HG02870 (cell line): ENCODE data around the gene CALU.

Source experiments
- ATAC-seq: cut with Tn5 transposase; IDR thresholded peaks from one replicate; pipeline ENCODE4 v1.9.1; 2021; ENCODE audit warnings: mild to moderate bottlenecking, moderate library complexity; ENCODE audit not compliant: unreplicated experiment

The CALU gene

GRCh38 chr7:128783143-128783861 lies 44.1 kb downstream of the CALU start:
- ATAC-seq, result no peak

- ATAC-seq, result no peak
Measured at GRCh38 chr7:128785738-128786137, 46.6 kb downstream of the CALU start.

DNA sequence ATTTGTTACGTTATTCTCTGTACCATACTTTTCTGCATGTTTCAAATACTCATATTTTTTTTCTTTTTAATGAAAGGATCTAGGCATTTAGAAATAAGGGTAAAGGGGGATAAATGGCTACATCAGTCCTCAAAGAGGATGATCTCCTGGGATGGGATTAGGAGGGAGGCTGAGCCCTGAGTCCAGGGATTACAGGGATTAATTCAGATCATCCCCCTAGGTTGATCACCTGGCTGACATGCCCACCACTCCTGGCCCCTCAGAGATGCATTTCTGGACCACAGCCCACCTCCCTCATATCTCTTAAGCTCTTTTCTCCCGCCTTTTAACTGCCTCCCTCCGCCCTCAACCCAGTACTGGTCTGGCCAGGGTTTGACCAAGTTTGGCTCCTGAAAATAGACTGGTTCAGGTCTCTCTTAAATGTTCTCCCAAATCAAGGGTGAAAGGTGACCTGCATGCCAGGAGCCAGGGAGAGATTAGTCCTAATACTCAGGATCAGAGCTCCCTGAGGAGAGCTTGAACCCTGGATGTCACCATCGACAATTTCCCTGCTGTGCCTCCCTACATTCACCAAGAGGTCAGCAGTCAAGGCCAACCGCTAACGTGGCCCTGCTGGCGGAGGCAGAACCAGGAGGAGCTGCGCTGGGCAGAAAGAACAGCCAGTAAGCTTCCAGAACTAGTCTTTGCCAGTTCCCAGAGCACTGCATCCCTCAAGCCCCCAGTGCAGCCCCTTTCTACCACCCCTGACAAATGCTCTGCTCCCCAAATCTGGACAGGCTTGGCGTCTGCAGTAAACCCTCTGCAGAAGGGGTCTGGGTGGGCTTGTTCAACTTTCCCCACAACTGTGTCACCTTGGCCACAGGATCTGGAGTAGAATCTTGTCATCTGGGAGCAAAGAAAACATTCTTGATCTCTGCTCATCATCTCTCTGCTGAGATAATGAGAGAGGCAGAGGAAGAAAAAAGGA lies 49.6 kb downstream of the CALU start:
- no peak for ATAC-seq

- peak; percentile 8 for ATAC-seq
Measured at GRCh38 chr7:128790315-128791041, 51.3 kb downstream of the CALU start.

GRCh38 chr7:128791121-128791971 lies 52.2 kb downstream of the CALU start, which contains the start of gene CCDC136:
Gene CCDC136, plus strand, starts transcription at chr7:128791968. Its CDS starts 444 bp downstream, at chr7:128792412.
- peak; percentile 80 for ATAC-seq

- ATAC-seq, result peak; percentile 4
Measured at GRCh38 chr7:128791972-128792327, 52.8 kb downstream of the CALU start.

DNA sequence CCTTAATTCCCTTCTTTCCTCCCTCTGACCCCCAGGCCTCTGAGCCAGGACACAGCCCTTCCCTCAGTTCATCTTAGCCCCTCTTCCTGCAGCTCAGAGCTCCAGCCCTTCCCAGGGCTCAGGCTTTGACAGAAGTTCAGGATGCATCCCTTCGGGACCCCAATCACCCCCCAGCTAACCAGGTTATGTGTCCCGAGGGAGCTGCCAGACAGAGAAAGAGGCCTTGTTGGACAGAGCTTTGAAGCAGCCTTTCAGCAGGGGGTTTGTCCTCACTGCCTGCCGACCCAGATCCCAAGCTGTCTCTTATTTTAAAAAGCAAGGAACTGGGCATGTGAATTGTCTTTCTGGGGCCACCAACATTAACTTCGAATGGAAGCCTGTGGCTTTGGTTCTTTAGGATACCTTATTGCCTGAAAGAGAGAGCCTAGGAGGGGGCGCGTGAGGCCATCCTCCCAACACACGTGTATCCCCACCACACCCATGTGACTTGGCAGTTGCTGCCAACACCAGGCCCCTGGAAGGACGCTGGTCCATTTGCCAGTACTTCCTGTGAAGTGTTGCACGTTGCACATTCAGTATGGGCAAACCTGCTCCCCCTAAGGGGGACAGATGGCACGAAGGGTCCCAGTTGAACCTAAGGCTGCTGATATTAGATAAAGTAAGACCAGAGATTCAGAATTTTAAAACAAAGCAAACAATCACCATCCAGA lies 53.5 kb downstream of the CALU start:
- ATAC-seq, result no peak

DNA sequence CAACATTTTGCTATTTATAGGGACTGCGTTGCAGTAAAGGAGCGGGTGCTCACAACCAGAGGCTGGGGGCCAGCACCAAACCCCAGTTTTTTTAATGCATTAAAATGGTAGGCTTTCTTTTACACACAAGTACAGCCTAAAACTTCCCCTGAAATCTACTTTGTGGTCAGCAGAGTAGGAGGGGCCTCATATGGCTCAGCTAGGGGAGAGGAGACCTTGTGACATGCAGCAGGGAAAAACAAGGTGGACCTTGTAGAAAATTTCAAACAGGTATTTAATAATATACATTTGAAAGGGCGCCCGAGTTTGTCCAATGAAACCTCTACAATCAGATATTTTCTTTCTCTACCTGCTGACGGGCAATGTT lies 54.0 kb downstream of the CALU start:
- ATAC-seq, result no peak

DNA sequence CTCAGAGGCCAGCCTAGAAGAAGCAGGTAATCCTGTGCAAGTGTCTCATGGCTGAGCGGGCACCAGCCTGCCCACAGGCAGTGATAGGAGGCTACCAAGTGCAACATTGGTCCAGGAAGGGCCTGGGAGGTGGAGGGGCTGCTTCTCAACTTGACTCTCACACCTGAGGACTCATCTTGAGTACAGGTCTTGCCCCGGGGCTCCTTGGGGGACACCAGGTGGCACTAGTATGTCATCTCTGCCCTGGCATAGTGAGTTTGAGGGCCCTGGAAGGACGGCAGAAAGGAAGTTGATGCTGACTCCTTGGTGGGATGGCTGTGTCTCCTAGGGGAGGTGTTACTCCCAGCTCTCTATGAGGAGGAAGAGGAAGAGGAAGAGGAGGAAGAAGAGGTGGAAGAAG lies 54.9 kb downstream of the CALU start:
- no peak for ATAC-seq

- no peak for ATAC-seq
Measured at GRCh38 chr7:128794436-128794835, 55.3 kb downstream of the CALU start.

DNA sequence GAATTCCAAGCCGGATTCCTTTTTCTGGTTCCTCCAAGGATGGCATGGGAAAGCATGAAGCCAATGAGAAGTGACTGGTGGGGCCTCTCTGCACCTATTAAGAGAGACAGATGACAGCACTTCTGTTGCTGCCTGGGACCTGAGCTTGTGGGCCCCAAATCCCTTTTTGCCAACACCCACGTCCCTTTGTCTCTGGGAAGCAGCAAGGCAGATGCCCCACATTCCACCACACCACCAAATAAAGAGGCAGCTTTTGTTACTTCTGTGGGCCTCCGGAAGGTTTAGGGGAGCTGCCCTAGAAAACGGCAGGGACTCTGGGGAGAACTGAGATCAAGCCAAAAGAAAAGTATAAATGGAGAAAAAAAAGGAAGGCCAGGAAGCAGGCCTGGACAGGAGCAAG lies 56.0 kb downstream of the CALU start:
- ATAC-seq, result no peak

DNA sequence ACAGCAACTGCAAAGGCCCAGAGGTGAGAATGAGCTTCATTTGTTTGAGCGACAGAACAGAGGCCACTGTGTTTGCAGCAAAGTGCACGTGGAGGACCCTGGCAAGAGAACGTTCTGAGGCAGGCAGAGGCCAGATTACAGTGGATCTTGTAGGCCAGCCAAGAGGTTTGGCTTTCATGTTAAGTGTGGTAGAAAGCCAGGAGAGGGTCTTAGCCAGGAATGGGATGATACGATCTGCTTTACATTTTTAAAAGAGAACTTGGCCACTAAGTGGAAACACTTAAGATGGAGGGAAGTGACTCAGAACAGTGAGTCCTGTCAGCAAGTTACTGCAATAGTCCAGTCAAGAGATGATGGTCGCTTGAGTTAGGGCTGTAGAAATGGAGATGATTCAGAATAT lies 57.2 kb downstream of the CALU start:
- no peak for ATAC-seq

DNA sequence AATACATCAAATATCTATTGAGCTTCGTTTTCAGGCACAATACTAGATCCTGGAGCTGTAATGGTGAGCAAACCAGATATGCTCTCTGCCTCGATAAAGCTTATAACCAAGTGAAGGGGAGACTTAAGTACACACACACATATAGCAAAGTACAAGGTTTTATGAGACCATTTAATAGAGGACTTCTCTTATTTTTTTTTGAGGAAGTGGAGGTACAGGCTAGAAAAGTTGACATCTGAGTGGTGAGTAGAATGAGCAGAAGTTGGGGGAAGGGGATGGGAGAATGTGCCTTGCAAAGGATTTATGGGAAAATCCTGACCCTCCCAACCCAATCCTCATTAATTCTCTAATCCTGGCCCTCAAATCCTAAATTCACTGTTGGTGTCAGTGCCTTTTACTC lies 60.3 kb downstream of the CALU start:
- no peak for ATAC-seq

GRCh38 chr7:128800567-128800966 lies 61.4 kb downstream of the CALU start:
- ATAC-seq, result no peak

- no peak for ATAC-seq
Measured at GRCh38 chr7:128801003-128801402, 61.8 kb downstream of the CALU start.

DNA sequence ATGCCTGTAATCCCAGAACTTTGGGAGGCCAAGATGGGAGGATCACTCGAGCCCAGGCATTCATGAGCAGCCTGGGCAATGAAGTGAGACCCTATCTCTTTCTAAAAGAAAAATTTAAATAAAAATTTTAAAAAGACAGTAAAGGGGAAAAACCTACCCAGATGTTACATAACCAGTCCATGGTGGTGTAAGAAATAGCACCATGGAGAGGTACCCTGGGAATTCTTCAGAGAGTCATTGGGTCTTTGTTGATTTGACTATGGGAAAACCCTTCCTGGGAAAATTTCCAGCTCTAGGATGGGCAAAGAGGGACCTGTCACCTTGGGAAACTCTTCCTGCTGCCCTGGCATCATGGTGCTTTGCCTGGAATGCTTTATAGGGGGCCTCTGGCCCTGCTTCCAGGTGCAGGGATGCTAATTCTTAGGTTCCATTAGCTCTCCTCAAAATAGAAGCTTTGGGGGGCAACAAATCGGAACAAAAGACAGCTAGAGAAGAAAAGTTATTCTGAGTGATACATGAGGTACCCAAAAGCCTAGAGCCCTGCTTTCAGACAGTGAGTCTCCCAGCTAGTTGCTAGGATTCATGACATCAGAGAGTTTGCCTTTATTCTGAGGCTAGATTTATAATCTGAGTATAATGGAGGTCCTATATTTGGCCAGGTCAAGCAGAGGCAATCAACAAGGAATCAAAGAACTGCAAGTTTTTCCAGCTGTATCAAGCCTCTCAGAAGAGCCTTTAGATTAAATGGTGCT lies 62.7 kb downstream of the CALU start:
- ATAC-seq, result no peak

GRCh38 chr7:128804484-128804883 lies 65.3 kb downstream of the CALU start:
- ATAC-seq, result no peak

- no peak for ATAC-seq
Measured at GRCh38 chr7:128805225-128805624, 66.1 kb downstream of the CALU start.

GRCh38 chr7:128807191-128807590 lies 68.0 kb downstream of the CALU start:
- no peak for ATAC-seq
